ENCODE measurements around the gene VEGFB. TPM values are rescaled to one million over a fixed set of nuclear protein-coding genes. Genes with fewer than 3 reads are reported as not detected.
A peak's percentile ranks its signal among the peaks of the same experiment; 100 is the strongest.
"Not testable (repeated sequence)": the region's sequence is repeated elsewhere in the genome, so short reads cannot be mapped to it uniquely, and the experiment has no call there.

The VEGFB gene
- total RNA-seq, 1 donor from 2014 or later, result 205 TPM

DNA sequence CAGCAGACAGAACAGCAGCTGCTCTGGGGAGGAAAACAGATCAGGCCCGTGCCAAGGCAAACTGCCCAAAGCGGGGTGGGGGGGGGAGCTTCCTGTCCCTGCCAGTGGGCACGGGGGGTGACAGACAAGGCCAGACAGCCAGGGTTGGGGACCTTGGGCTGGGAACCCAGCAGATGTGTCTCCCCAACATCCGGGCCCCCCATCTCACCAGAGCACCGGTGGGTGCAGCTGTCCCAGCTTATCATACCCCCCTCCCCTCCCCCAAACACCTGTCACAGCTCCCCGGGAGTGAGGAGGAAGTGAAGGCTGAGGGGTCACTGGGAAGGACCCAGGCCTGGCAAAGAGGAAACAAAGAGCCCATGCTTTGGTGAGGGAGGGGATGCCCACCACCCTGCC, 11.0 kb downstream of the VEGFB start:
- no peaks in the 10 kb centered on the region for H3K27me3 Mint-ChIP-seq (ENCODE audit: unreplicated experiment)
- H3K27ac Mint-ChIP-seq (ENCODE audit: unreplicated experiment), result peak overlapping the region; percentile 93
- H3K36me3 Mint-ChIP-seq (ENCODE audit: unreplicated experiment), result peaks cover 12% of the 10 kb centered on the region
- no peaks in the 10 kb centered on the region for H3K9me3 Mint-ChIP-seq (ENCODE audit: unreplicated experiment)
- TF ChIP-seq, protein P1, sequence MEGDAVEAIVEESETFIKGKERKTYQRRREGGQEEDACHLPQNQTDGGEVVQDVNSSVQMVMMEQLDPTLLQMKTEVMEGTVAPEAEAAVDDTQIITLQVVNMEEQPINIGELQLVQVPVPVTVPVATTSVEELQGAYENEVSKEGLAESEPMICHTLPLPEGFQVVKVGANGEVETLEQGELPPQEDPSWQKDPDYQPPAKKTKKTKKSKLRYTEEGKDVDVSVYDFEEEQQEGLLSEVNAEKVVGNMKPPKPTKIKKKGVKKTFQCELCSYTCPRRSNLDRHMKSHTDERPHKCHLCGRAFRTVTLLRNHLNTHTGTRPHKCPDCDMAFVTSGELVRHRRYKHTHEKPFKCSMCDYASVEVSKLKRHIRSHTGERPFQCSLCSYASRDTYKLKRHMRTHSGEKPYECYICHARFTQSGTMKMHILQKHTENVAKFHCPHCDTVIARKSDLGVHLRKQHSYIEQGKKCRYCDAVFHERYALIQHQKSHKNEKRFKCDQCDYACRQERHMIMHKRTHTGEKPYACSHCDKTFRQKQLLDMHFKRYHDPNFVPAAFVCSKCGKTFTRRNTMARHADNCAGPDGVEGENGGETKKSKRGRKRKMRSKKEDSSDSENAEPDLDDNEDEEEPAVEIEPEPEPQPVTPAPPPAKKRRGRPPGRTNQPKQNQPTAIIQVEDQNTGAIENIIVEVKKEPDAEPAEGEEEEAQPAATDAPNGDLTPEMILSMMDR (IDR thresholded peaks at IDR 0.05), result no peak
- DNase-seq (ENCODE audit: extremely low spot score, unreplicated experiment), result no peak
- H3K4me1 Mint-ChIP-seq (ENCODE audit: unreplicated experiment), result peaks cover 35% of the 10 kb centered on the region
- peak overlapping the region; percentile 90 for H3K4me3 Mint-ChIP-seq (ENCODE audit: unreplicated experiment)

DNA sequence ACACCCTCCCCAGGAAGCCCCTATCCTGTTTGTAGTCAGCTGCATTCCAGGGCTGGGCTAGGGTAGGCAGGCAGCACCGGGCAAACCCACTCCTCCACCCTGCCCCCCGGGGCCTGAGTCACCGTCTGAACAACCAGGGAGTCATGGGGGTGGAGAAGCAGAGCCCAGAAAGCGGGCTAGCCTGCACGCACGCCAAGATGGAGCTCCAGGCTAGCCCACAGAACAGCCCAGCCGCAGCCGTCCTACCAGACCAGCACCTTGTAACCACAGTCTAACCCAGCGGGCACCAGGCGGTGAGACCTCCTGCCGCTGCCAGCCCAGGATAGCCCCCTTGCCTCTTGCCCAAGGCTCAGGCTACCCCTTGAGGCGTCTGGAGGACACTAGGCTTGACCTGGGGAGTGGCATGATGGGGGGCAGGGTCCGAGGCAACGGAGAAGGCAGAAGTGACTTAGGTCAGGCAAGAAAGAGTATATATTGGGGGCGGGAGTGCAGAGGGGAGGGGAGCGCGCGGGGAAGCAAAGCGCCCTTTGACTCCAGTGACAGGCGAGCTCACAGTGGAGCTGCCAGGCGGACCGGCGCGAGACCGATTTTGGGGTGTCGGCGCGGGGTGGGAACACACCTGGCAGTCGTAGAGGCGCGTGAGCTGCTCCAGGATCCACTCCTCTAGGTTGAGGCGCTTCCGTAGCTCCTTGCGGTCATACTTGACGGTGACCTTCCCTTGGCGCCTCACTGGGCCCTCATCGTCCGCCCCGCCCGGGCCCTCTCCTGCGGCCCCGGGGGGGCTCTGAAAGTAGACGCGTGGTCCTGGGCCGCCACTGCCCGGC, 11.6 kb downstream of the VEGFB start:
- H3K27ac Mint-ChIP-seq (ENCODE audit: unreplicated experiment), result peak overlapping the region; percentile 93
- TF ChIP-seq, protein P1 (IDR thresholded peaks at IDR 0.05), result no peak
- H3K4me1 Mint-ChIP-seq (ENCODE audit: unreplicated experiment), result peaks cover 35% of the 10 kb centered on the region
- H3K9me3 Mint-ChIP-seq (ENCODE audit: unreplicated experiment), result no peaks in the 10 kb centered on the region
- H3K4me3 Mint-ChIP-seq (ENCODE audit: unreplicated experiment), result peak overlapping the region; percentile 90
- peaks cover 12% of the 10 kb centered on the region for H3K36me3 Mint-ChIP-seq (ENCODE audit: unreplicated experiment)
- H3K27me3 Mint-ChIP-seq (ENCODE audit: unreplicated experiment), result no peaks in the 10 kb centered on the region
- DNase-seq (ENCODE audit: extremely low spot score, unreplicated experiment), result peak; percentile 95

DNA sequence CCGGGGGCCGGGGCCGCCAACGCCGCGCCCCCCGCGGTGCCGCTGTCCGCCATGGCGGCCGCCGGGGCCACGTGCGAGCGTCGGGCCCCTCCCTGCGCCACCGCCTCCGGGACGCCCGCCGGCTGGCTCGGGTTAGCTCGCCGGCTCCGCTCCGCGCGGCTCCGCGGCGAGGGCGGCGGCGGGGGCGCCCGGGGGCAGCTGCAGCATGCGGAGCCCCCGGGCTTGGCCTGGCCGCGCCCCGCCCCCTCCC, 12.2 kb downstream of the VEGFB start:
- Mint-ChIP-seq H3K4me1 (ENCODE audit: unreplicated experiment) (peaks cover 34% of the 10 kb centered on the region), H3K4me3 (ENCODE audit: unreplicated experiment) (peak overlapping the region; percentile 82), H3K36me3 (ENCODE audit: unreplicated experiment) (peaks cover 12% of the 10 kb centered on the region)
- not testable (repeated sequence) for H3K27ac Mint-ChIP-seq (ENCODE audit: unreplicated experiment); H3K27me3 Mint-ChIP-seq (ENCODE audit: unreplicated experiment); H3K9me3 Mint-ChIP-seq (ENCODE audit: unreplicated experiment); DNase-seq (ENCODE audit: extremely low spot score, unreplicated experiment)

DNA sequence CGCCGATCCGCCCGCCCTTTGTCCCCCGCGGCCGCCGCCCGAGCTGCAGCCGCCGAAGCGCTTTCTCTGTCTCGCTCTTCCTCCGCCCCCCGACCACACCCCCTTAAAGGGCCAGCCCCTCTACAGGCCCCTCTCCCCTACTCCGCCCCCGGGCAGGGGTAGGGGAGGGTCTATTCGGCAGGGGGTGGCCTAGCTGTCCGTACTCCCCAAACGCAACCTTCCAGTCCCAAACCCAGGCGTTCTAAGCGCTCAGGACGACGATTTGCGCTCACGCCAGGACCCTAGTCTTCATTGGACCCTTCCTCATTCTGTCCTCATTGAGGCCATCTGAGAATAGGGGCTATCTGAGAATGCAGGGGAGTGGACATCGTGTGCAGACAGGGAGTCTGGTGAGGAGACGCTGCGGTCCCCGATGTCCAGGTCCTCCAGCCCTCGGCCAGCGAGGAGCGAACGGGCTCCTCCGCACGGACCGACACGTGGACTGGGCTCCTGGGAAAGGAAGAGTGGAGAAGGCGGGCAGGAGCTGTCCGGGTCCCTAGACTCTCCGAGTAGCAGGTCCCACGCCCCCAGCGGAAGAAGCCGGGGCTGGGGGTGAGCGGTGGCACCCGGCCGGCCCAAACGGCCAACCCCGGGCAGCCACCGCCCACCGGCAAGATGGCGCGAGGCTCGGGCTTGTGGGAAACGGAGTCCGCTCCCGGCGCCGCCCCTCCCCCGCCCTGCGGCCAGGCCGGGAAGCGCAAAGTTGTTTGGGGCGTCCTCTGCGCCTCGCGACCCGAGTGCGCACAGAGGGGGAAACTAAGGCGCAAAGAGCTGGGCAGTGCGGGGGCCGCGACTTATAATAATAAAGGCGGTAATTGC, 12.7 kb downstream of the VEGFB start, which contains the start of gene PPP1R14B:
Gene PPP1R14B, minus strand, starts transcription at position 73 of the 858 bp plus-strand sequence. CDS start 270 bp downstream, outside the sequence.
- Mint-ChIP-seq H3K9me3 (ENCODE audit: unreplicated experiment) (no peaks in the 10 kb centered on the region), H3K4me1 (ENCODE audit: unreplicated experiment) (peaks cover 39% of the 10 kb centered on the region), H3K27ac (ENCODE audit: unreplicated experiment) (peak within 1 kb of the TSS; percentile 93), H3K27me3 (ENCODE audit: unreplicated experiment) (no peaks in the 10 kb centered on the region), H3K36me3 (ENCODE audit: unreplicated experiment) (peaks cover 12% of the 10 kb centered on the region), H3K4me3 (ENCODE audit: unreplicated experiment) (peak within 1 kb of the TSS; percentile 90)
- TF ChIP-seq, protein P1 (IDR thresholded peaks at IDR 0.05), result peak; percentile 16
- peak; percentile 95 for DNase-seq (ENCODE audit: extremely low spot score, unreplicated experiment)

DNA sequence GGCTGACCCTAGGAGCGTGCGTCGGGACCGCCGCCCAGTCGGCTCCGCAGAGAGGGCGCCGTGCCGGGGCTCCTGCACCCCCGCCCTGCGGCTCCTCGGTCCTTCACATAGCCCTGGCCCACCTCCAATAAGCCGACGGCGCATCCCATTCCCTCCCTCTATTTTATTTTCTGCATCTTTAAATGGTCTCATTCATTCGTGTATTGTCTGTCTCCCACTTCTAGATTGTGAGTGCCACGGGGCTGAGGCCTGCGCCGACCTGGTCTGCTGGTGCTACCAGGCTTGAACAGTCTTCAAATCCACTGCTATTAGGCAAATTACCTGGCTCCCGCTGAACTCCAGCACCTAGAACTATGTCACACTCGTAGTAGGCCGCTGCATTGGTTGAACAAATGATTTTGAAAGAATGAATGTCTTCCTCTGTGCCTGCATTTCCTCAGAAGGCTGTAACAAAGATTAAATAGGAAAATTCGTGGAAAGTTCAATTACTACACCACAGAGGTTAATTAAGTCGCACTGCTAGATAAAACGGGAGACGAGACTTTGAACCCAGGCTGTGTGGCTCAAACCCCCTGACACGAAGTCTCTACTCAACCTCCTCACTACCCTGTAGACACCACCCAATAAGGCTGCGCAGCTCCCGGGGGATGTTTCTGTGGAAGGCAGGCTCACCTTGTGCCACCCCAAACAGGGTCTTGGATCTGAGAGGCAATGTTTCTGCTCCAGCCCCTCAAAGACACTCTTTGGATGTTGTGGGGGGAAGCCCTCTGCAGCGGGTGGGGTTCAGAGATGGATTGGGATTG, 13.5 kb downstream of the VEGFB start:
- Mint-ChIP-seq H3K9me3 (ENCODE audit: unreplicated experiment) (no peaks in the 10 kb centered on the region), H3K4me1 (ENCODE audit: unreplicated experiment) (peaks cover 35% of the 10 kb centered on the region), H3K36me3 (ENCODE audit: unreplicated experiment) (peaks cover 10% of the 10 kb centered on the region), H3K27me3 (ENCODE audit: unreplicated experiment) (no peaks in the 10 kb centered on the region), H3K4me3 (ENCODE audit: unreplicated experiment) (peak overlapping the region; percentile 82), H3K27ac (ENCODE audit: unreplicated experiment) (peak overlapping the region; percentile 75)
- TF ChIP-seq, protein P1 (IDR thresholded peaks at IDR 0.05), result no peak
- DNase-seq (ENCODE audit: extremely low spot score, unreplicated experiment), result no peak
